Activated naive CD4-positive, alpha-beta T cell treated with anti-CD3 and anti-CD28 coated beads, Interleukin-2, amount 50 U/mL, for 24 hours (primary cell): ENCODE measurements around the gene NHERF2.

Source experiments
- H3K27ac Mint-ChIP-seq: one replicate; pipeline ENCODE4 v1.8.0; 2021; ENCODE audit warnings: mild to moderate bottlenecking, mixed read lengths
- H3K27me3 Mint-ChIP-seq: one replicate; pipeline ENCODE4 v1.8.0; 2021; ENCODE audit warnings: mixed read lengths
- H3K36me3 Mint-ChIP-seq: one replicate; pipeline ENCODE4 v1.8.0; 2021; ENCODE audit warnings: mixed read lengths
- H3K4me1 Mint-ChIP-seq: one replicate; pipeline ENCODE4 v1.8.0; 2021; ENCODE audit warnings: mixed read lengths
- H3K4me3 Mint-ChIP-seq: one replicate; pipeline ENCODE4 v1.8.0; 2021; ENCODE audit warnings: mild to moderate bottlenecking, mixed read lengths
- H3K9me3 Mint-ChIP-seq: one replicate; pipeline ENCODE4 v1.8.0; 2021; ENCODE audit warnings: mixed read lengths

NHERF2 gene

DNA sequence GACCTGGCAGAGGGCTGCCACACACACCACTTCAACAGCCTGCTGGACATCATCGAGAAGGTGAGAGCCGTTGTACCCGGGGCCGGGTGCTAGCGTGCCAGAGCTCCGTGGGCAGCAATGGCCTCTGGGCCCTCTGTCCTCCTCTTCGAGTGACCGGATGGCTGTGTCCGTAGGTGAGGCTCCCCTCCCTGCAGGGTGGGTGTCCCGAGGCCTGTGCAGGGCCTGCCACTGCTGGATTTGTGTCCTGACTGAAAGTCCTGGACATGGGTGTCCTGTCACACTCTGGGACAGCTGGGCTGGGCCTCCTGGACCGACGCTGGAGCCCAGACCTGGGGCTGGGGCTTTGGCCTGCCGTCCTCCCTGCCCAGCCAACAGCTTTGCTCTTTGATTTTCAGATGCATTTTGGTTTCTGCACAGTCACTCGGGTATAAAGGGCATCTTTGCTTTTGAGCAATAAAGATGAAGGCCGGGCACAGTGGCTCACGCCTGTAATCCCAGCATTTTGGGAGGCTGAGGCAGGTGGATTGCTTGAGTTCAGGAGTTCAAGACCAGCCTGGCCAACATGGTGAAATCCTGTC, 37.8 kb downstream of the NHERF2 start:
- Mint-ChIP-seq H3K4me1 (no peaks in the 10 kb centered on the region), H3K36me3 (peaks cover 6% of the 10 kb centered on the region), H3K27ac (no peak overlapping the region), H3K27me3 (no peaks in the 10 kb centered on the region), H3K4me3 (no peak overlapping the region), H3K9me3 (no peaks in the 10 kb centered on the region)

DNA sequence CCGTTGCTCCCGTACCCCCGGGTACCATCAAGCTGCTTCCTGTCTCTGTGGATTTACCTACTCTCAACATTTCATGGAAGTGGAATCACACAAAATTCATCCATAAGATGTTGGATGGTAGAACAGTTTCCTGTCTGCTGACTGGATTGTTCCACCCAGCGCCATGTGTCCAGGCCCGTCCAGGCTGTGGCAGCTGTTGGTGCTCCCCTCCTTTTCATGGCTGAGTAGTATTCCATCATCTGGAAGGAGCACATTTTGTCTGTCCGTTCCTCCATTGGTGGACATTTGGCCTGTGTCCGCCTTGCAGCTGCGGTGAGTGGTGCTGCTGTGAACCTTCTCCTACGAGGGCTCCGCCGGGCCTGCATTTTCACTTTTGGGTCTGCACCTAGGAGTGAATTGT, 39.4 kb downstream of the NHERF2 start:
- Mint-ChIP-seq H3K36me3 (peaks cover 6% of the 10 kb centered on the region), H3K27ac (no peak overlapping the region)

DNA sequence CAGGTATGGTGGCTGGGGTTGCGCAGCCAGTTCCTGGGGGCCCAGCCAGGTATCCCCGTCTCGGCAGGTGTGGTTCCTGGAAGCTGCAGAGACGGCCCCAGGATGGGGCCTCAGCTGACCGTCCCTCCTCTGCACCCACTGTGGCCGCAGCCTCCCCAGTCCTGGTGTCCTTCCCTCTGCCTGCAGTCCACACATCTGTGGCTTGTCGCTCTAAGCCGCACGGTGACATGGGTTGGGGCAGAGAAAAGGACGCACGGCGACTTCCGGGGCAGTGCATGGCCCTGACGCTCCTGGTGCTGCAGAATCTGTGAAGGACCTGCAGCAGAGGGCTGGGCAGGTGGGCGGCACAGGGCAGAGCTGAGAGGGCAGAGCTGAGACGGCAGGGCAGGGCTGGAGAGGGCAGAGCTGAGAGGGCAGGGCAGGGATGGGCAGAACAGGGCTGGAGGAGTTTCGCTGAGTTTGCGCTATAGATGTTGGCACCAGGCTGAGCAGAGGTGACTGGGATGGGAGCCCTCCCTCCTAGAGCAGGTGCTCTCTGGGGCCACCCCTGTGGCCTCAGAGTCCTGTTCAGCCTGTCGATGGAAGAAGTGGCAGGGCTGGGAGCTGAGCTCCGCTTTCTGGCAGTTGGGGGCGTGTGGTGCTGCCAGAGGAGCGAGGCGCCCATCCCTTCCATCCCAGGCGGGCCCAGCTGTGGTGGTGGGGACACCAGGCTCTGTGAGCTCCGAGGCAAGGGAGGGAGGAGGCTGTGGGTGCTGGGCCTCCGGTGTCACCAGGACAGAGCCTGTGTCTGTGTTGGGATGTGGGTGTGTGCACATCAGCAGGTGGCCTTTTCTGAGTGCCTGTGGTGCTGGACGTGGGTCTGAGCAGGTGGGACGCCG, 44.1 kb downstream of the NHERF2 start:
- Mint-ChIP-seq H3K4me3 (no peak overlapping the region), H3K36me3 (peaks cover 5% of the 10 kb centered on the region), H3K27ac (no peak overlapping the region), H3K4me1 (no peaks in the 10 kb centered on the region), H3K27me3 (no peaks in the 10 kb centered on the region), H3K9me3 (no peaks in the 10 kb centered on the region)

More for the DNA sequence above, 39.4 kb downstream of the NHERF2 start:
- H3K4me1 Mint-ChIP-seq: no peaks in the 10 kb centered on the region
- H3K27me3 Mint-ChIP-seq: no peaks in the 10 kb centered on the region
- H3K9me3 Mint-ChIP-seq: no peaks in the 10 kb centered on the region
- H3K4me3 Mint-ChIP-seq: no peak overlapping the region

DNA sequence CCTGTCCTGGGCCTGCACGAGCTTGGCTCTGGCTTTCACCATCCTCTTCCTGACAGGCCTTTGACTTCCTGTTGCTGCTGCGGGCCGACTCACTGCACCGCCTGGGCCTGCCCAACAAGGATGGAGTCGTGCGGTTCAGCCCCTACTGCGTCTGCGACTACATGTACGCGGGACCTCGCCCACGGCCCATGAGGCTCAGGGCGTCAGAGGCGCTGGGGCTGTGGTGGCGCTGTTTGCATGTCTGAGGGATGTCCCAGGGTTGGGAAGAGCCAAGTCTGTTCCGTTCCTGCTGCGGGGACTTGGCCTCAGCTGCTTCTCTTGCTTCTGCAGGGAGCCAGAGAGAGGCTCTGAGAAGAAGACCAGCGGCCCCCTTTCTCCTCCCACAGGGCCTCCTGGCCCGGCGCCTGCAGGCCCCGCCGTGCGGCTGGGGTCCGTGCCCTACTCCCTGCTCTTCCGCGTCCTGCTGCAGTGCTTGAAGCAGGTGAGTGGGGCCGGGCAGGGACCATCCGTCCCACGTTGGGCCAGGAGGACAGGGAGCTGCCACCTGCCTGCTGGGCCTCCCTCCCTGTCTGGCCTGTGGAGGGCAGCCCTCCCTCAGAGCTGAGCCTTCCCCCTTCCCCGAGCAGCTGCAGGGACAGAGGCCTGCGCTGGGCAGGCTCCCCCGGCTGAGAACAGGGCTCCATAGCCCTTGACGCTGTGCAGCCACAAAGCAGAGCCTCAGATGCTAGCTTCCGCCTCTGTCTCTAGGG, 44.9 kb downstream of the NHERF2 start:
- H3K27ac Mint-ChIP-seq: no peak overlapping the region
- H3K9me3 Mint-ChIP-seq: no peaks in the 10 kb centered on the region
- H3K36me3 Mint-ChIP-seq: peaks cover 1% of the 10 kb centered on the region
- H3K27me3 Mint-ChIP-seq: no peaks in the 10 kb centered on the region
- H3K4me3 Mint-ChIP-seq: no peak overlapping the region
- H3K4me1 Mint-ChIP-seq: no peaks in the 10 kb centered on the region

DNA sequence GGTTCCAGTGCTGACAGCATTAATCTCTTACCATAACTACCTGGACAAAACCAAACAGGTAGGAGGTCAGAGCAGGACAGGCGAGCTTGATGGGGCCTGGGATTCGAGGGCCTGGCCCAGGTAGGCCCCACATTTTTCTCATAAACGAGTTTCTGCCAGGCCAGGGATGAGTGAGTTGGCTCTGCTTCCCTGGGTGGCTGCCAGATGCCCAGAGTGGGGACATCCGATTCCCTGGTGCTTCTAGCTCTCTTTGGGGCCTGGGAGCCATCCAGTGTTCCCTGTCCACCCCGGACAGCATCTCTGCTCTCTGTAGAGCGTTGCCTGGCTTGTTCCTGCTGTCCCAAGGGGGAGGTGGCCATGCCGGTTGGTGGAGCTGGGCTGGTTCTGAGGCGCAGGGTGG, 46.2 kb downstream of the NHERF2 start:
- no peak overlapping the region for H3K4me3 Mint-ChIP-seq
- peaks cover 1% of the 10 kb centered on the region for H3K36me3 Mint-ChIP-seq
- no peak overlapping the region for H3K27ac Mint-ChIP-seq
- H3K27me3 Mint-ChIP-seq: no peaks in the 10 kb centered on the region
- H3K9me3 Mint-ChIP-seq: no peaks in the 10 kb centered on the region
- H3K4me1 Mint-ChIP-seq: no peaks in the 10 kb centered on the region

DNA sequence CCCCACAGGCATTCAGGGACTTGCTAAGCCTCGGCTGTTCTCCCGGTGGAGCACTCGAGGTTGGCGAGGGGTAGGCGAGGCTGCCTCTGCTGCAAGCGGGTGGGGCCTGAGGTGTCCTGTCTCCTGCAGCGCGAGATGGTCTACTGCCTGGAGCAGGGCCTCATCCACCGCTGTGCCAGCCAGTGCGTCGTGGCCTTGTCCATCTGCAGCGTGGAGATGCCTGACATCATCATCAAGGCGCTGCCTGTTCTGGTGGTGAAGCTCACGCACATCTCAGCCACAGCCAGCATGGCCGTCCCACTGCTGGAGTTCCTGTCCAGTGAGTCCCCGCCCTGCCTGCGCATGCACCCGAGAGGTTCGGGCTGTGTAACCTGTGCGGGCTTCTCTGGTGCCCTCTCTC, 47.4 kb downstream of the NHERF2 start:
- no peaks in the 10 kb centered on the region for H3K9me3 Mint-ChIP-seq
- H3K36me3 Mint-ChIP-seq: peaks cover 1% of the 10 kb centered on the region
- no peak overlapping the region for H3K4me3 Mint-ChIP-seq
- H3K4me1 Mint-ChIP-seq: no peaks in the 10 kb centered on the region
- no peak overlapping the region for H3K27ac Mint-ChIP-seq
- H3K27me3 Mint-ChIP-seq: no peaks in the 10 kb centered on the region

DNA sequence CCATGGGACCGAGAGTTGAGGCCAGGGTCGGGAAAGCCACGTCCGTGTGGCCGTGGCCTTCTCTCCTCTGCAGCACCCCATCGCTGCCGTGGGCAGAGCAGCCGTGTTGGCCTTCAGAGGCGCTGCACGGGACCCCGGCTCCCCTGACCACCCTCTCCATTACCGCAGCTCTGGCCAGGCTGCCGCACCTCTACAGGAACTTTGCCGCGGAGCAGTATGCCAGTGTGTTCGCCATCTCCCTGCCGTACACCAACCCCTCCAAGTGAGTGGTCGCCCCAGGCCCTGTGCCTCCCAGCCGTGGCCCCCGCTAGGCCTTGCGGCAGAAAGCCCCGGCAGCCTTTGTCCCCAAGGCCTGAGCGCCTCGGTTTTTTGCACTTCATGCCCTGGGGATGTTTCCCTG, 48.9 kb downstream of the NHERF2 start:
- H3K36me3 Mint-ChIP-seq: peaks cover 1% of the 10 kb centered on the region
- H3K4me1 Mint-ChIP-seq: no peaks in the 10 kb centered on the region
- H3K27me3 Mint-ChIP-seq: no peaks in the 10 kb centered on the region
- no peak overlapping the region for H3K27ac Mint-ChIP-seq
- H3K4me3 Mint-ChIP-seq: no peak overlapping the region
- H3K9me3 Mint-ChIP-seq: no peaks in the 10 kb centered on the region

DNA sequence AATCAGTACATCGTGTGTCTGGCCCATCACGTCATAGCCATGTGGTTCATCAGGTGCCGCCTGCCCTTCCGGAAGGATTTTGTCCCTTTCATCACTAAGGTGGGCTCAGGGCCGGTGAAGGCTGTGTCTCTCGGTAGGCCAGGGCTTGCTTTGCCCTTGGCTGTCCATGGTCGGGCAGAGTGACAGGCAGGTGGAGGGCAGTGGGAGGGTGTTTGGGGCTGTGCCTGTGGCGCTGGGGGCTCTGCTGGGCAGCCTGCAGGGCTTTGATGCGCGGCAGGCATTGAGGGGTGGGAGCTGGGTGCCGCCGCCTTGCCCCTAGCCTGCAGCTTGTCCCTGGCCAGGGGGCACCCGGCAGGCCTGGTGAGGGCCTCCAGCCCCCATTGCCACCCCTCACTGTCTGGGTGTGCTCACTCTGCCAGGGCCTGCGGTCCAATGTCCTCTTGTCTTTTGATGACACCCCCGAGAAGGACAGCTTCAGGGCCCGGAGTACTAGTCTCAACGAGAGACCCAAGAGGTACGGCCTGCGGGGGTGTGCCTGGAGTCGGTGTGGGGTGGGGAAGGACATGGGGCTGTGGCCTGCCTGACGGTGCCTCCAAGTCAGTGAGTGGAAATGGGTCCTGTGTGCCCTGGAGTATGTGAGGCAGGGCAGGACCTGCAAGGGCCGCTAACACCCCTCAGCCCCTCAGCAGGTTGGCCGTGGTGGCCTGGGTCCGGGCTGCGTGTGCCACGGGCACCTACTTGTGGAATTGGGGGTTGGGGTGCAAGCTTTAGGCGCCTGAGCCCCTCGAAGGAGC, 49.6 kb downstream of the NHERF2 start:
- no peaks in the 10 kb centered on the region for H3K9me3 Mint-ChIP-seq
- no peak overlapping the region for H3K27ac Mint-ChIP-seq
- H3K4me3 Mint-ChIP-seq: no peak overlapping the region
- no peaks in the 10 kb centered on the region for H3K4me1 Mint-ChIP-seq
- H3K36me3 Mint-ChIP-seq: peaks cover 1% of the 10 kb centered on the region
- H3K27me3 Mint-ChIP-seq: no peaks in the 10 kb centered on the region

DNA sequence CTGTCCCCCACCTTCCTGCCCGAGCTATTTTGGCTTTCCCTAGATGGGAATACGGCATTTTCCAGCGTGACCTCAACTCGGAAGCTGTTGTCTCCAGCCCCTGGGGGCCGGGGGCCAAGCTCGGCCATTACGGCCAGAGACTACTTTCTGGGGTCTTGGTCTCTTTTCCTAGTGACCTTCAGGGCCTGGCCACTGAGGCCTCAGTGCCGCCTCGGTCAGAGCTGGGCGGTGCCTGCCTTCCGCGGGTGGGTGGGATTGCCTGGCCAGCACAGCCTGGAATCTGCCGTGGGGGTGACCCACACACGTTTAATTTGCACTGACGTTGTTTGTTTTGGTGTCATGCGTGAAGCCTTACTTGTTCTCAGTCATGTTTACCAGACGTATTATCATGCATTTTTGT, 50.3 kb downstream of the NHERF2 start:
- H3K27ac Mint-ChIP-seq: no peak overlapping the region
- no peak overlapping the region for H3K4me3 Mint-ChIP-seq
- H3K4me1 Mint-ChIP-seq: no peaks in the 10 kb centered on the region
- no peaks in the 10 kb centered on the region for H3K9me3 Mint-ChIP-seq
- H3K36me3 Mint-ChIP-seq: peaks cover 1% of the 10 kb centered on the region
- H3K27me3 Mint-ChIP-seq: no peaks in the 10 kb centered on the region

DNA sequence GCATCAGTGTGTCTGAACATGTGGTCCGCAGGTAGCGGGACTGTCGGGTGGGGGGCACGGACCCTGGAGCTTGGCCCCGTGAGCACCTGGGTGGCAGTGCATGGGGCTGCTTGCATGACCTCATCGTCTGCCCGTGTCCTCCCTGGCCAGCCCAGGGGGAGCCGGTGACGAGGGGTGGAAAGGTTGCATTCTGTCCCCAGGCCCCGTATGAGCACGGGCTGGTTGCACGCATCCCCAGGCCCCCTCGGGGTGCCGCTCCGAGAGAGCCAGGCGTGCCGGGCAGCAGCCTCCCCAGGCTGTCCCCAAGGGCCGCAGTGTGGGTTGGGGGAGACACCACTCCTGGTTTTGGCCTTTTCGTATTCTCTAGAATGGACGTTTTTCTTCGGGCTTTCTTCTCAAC, 51.0 kb downstream of the NHERF2 start:
- Mint-ChIP-seq H3K27ac (no peak overlapping the region), H3K4me1 (no peaks in the 10 kb centered on the region), H3K27me3 (no peaks in the 10 kb centered on the region)

DNA sequence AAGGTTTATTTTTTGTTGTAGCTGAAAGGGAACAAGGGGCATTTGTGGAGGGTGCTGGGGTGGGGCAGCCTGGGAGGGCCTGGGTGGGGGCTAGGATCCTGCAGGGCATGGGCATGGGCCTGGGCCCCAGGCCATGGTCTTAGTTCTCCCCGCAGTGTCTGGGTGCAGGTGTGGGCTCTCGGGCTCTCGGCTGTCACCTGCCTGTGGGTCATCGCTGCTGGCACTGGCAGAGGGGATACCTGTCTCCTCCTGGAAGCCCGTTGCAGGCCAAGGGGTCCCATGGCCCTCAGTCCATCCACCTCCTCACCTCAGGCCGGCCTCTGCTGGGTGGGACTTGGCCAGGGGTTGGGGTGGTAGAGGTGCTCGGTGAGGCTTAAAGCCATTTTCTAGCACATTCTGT, 51.4 kb downstream of the NHERF2 start:
- Mint-ChIP-seq H3K36me3 (peaks cover 1% of the 10 kb centered on the region), H3K27me3 (no peaks in the 10 kb centered on the region), H3K9me3 (no peaks in the 10 kb centered on the region), H3K4me1 (no peaks in the 10 kb centered on the region), H3K27ac (no peak overlapping the region), H3K4me3 (no peak overlapping the region)

More for the DNA sequence above, 51.0 kb downstream of the NHERF2 start:
- H3K9me3 Mint-ChIP-seq: no peaks in the 10 kb centered on the region
- H3K36me3 Mint-ChIP-seq: peaks cover 1% of the 10 kb centered on the region
- no peak overlapping the region for H3K4me3 Mint-ChIP-seq

DNA sequence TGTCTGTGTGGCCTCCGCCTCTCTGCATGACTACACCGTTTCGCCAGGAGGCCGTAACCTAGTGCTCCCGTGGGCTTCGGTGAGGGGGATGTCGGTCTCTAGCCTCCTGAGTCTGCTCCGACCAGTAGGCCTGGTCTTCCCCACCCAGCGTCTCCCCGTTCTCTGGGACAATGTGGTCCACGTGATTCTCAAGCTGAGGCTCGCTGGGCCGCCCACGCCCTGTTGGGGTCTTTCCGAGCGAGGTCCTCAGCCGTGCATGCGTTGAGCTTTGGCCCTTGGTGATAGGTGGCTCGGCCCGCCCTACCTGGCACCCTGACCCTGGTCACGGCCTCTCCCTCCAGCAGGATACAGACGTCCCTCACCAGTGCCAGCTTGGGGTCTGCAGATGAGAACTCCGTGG, 52.0 kb downstream of the NHERF2 start:
- Mint-ChIP-seq H3K36me3 (peaks cover 1% of the 10 kb centered on the region), H3K9me3 (no peaks in the 10 kb centered on the region), H3K4me3 (no peak overlapping the region), H3K27me3 (no peaks in the 10 kb centered on the region), H3K27ac (no peak overlapping the region), H3K4me1 (no peaks in the 10 kb centered on the region)

DNA sequence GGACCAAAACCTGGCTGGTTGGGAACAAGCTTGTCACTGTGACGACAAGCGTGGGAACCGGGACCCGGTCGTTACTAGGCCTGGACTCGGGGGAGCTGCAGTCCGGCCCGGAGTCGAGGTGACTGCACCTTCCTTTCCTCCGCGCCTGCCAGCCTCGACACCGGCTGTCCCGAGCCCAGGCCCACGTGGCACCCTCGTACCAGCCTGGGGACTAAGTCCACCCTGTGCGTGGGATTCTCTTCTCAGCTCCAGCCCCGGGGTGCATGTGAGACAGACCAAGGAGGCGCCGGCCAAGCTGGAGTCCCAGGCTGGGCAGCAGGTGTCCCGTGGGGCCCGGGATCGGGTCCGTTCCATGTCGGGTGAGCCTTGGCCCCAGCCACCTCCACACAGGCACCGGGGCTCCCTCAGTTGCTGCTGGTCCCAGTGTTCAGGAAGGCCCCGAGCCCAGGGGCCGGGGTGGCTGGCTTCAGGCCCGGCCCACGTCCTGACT, 52.7 kb downstream of the NHERF2 start:
- no peaks in the 10 kb centered on the region for H3K9me3 Mint-ChIP-seq
- H3K27me3 Mint-ChIP-seq: no peaks in the 10 kb centered on the region
- no peaks in the 10 kb centered on the region for H3K4me1 Mint-ChIP-seq
- H3K36me3 Mint-ChIP-seq: peaks cover 1% of the 10 kb centered on the region
- no peak overlapping the region for H3K27ac Mint-ChIP-seq
- H3K4me3 Mint-ChIP-seq: no peak overlapping the region

DNA sequence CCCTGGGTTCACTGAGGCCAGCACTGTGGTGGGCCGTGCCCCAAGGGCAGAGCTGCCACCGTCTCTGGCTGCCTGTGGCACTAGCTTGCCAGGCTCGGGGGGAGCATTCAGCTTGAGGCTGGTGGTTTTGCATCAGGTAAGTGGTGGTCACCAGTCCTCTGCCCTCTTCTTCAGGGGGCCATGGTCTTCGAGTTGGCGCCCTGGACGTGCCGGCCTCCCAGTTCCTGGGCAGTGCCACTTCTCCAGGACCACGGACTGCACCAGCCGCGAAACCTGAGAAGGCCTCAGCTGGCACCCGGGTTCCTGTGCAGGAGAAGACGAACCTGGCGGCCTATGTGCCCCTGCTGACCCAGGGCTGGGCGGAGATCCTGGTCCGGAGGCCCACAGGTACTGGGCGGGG, 53.3 kb downstream of the NHERF2 start:
- no peak overlapping the region for H3K27ac Mint-ChIP-seq
- H3K4me1 Mint-ChIP-seq: no peaks in the 10 kb centered on the region
- H3K27me3 Mint-ChIP-seq: no peaks in the 10 kb centered on the region
- no peak overlapping the region for H3K4me3 Mint-ChIP-seq
- no peaks in the 10 kb centered on the region for H3K9me3 Mint-ChIP-seq
- H3K36me3 Mint-ChIP-seq: no peaks in the 10 kb centered on the region
